IMR-90 (cell line): ENCODE results near the gene NEGR1.

Experiments used
- BHLHE40 ChIP-seq: fragments of 150-350 bp; IDR thresholded peaks from 2 replicates; pipeline ENCODE4 v1.6.1; 2016; ENCODE audit warnings: mild to moderate bottlenecking, low read depth, low read length
- CEBPB ChIP-seq: IDR thresholded peaks from 2 replicates; pipeline ENCODE4 v1.6.1; 2012; ENCODE audit warnings: low read depth, low read length, improper control_type of control experiment
- CHD1 ChIP-seq: IDR thresholded peaks from 2 replicates; pipeline ENCODE4 v1.6.1; 2012; ENCODE audit warnings: low read depth, low read length, improper control_type of control experiment
- CTCF ChIP-seq: conservative IDR thresholded peaks from 2 replicates; pipeline ENCODE4 v1.5.1; 2012; ENCODE audit warnings: mild to moderate bottlenecking, low read depth, low read length, improper control_type of control experiment
- MAFK ChIP-seq: IDR thresholded peaks from 2 replicates; pipeline ENCODE4 v1.6.1; 2012; ENCODE audit warnings: low read depth, low read length, improper control_type of control experiment
- MAZ ChIP-seq: IDR thresholded peaks from 2 replicates; pipeline ENCODE4 v1.6.1; 2012; ENCODE audit warnings: low read depth, mild to moderate bottlenecking, low read length, improper control_type of control experiment, moderate library complexity, borderline replicate concordance
- MXI1 ChIP-seq: IDR thresholded peaks from 2 replicates; pipeline ENCODE4 v1.6.1; 2012; ENCODE audit warnings: low read depth, mild to moderate bottlenecking, low read length, moderate library complexity, borderline replicate concordance
- NFE2L2 ChIP-seq: fragments of 150-350 bp; IDR thresholded peaks from 2 replicates; pipeline ENCODE4 v1.6.1; 2016; ENCODE audit warnings: low read depth, mild to moderate bottlenecking, low read length
- POLR2A ChIP-seq: IDR thresholded peaks from 2 replicates; pipeline ENCODE4 v1.6.1; 2012; ENCODE audit warnings: mild to moderate bottlenecking, low read depth, low read length
- RAD21 ChIP-seq: IDR thresholded peaks from 2 replicates; pipeline ENCODE4 v1.6.1; 2012; ENCODE audit warnings: low read length, improper control_type of control experiment
- RCOR1 ChIP-seq: IDR thresholded peaks from 2 replicates; pipeline ENCODE4 v1.6.1; 2012; ENCODE audit warnings: mild to moderate bottlenecking, low read length, improper control_type of control experiment; ENCODE audit not compliant: insufficient replicate concordance
- RFX5 ChIP-seq: IDR thresholded peaks from 2 replicates; pipeline ENCODE4 v1.8.0; 2012; ENCODE audit warnings: low read depth, mild to moderate bottlenecking, low read length, moderate library complexity
- SMC3 ChIP-seq: fragments of 150-350 bp; IDR thresholded peaks from 2 replicates; pipeline ENCODE4 v1.6.1; 2016; ENCODE audit warnings: low read depth, mild to moderate bottlenecking, antibody characterized with exemption, low read length, moderate library complexity
- USF2 ChIP-seq: fragments of 150-350 bp; IDR thresholded peaks from 2 replicates; pipeline ENCODE4 v1.6.1; 2017; ENCODE audit warnings: mild to moderate bottlenecking, antibody characterized with exemption, low read length, low read depth

- TF ChIP-seq RAD21 (no peak), CTCF (no peak), CEBPB (no peak), SMC3 (no peak), POLR2A (no peak), RFX5 (no peak), BHLHE40 (no peak), MAFK (no peak), RCOR1 (no peak), MAZ (no peak), CHD1 (no peak), USF2 (no peak), NFE2L2 (no peak), MXI1 (no peak)
These were observed 367.7 kb downstream of the NEGR1 start for GRCh38 chr1:71914626-71915025.
